Measurements from ENCODE around the gene SMIM23.

DNA sequence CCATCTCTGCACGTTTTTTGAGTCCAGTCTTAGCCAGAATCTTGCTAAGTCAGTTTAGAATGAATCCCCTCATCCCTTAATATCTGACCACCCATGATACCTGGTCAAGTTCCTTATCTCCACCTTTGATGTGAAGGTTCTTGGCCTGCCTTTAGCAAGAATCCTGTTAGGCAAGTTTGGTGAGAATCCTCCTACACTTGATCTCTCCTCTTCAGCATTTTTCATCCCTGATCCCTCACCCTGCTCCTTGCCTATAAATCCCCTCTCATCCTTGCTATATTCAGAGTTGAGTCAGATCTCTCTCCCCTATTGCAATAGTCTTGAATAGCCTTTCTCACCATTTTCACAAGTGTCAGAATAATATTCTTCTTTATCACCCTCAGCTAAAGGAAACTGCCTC lies 31.0 kb downstream of the SMIM23 start:
- no peak for TF ChIP-seq ZFP30 (CRISPR knock-in tag; IDR thresholded peaks at IDR 0.05)
- TF ChIP-seq ARNTL (CRISPR knock-in tag; IDR thresholded peaks at IDR 0.05; ENCODE audit: borderline replicate concordance, low read depth) = no peak
- TF ChIP-seq, protein P1, sequence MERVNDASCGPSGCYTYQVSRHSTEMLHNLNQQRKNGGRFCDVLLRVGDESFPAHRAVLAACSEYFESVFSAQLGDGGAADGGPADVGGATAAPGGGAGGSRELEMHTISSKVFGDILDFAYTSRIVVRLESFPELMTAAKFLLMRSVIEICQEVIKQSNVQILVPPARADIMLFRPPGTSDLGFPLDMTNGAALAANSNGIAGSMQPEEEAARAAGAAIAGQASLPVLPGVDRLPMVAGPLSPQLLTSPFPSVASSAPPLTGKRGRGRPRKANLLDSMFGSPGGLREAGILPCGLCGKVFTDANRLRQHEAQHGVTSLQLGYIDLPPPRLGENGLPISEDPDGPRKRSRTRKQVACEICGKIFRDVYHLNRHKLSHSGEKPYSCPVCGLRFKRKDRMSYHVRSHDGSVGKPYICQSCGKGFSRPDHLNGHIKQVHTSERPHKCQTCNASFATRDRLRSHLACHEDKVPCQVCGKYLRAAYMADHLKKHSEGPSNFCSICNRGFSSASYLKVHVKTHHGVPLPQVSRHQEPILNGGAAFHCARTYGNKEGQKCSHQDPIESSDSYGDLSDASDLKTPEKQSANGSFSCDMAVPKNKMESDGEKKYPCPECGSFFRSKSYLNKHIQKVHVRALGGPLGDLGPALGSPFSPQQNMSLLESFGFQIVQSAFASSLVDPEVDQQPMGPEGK (CRISPR knock-in tag; IDR thresholded peaks at IDR 0.05; ENCODE audit: borderline replicate concordance) = no peak

Measured in SK-N-SH treated with all-trans-retinoic acid at 6 μM for 48 hours (cell line).